HG03108 (cell line): ENCODE data around the gene ADRB2.

Experiments used
- ATAC-seq: cut with Tn5 transposase; IDR thresholded peaks from one replicate; pipeline ENCODE4 v1.9.1; 2021; ENCODE audit warnings: moderate library complexity; ENCODE audit not compliant: unreplicated experiment

Gene ADRB2

DNA sequence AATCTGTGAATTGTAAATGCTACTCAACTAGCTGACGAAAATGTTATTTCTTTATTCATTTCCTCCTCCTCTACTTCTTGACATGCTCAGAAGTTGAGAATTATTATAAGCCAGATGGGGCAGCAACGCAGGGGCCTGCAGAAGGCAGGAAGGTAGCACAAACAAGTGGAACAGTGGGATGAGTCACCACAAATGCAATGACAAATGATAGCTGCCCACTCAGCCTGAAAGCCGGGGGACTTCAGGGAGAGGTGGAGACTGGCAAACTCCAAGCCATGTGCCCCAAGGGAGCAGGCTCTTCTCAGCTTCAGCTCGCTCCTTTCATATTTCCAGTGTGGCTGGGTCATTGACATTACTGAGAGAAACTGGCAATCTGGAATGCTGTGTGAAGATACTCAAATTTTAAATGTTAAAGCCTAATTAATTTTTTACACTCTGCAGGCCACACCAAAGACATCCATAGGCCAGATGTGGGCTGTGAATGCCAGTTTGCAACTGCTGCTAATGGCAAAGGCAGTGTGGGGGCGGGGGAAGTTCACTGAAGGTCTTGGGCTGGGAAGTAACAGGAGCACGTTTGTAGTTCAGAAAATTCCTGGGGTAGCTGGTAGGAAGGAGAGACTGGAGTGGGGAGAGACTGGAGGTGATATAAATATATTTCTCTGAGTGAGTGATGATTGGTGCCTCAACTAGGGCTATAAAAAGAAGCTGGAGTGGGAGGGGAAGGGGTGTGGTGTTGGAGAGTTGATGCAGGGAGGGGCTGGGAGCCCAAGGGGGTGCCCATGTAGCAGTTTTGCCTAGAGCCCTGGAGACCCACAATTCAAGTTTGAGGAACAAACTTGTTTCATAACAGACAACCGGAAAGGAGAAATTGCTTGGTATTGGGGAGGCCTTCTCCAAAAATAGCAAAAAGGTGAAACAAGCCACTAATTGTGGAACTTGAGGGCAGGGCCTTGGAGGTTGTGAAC lies 20.8 kb upstream of the ADRB2 start:
- peak; percentile 41 for ATAC-seq

DNA sequence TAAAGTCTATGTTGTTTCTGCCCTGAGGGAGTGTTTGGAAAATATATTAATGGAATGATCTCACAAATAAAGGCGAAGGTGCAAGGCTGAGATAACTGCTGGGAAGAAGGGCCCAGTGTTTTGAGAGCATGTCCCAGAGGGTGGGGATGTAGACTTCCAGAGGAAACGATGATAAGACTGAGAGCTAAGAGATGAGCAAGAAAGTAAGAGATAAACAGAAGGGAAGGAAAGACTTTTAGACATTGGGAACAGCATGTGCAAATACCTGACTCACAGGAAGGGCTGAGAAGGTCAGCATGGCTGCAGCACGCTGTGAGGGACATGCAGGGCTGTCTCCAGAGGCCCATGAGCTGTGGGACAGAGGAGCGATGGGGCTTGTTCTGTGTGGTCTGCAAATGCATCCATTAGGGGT lies 19.9 kb upstream of the ADRB2 start:
- ATAC-seq: no peak

DNA sequence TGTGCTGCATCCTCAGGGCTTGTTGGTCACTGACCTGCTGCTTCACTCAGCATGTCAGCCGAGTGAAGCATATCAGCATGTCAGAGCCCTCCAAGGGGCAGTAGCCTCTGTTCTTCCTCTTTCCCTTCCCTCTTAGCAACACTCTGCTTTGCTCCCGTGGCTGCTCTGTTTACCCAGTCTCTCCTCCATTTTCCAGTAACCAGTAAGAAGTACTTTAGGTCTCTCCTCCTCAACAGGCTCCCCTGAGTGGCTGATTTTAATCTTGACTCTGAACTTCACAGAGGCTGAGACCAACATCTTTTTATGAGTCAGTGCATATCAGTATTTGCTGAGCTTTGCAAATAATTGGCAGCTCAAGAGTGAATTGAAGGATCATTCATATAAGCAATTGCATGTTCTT lies 18.6 kb upstream of the ADRB2 start:
- no peak for ATAC-seq

DNA sequence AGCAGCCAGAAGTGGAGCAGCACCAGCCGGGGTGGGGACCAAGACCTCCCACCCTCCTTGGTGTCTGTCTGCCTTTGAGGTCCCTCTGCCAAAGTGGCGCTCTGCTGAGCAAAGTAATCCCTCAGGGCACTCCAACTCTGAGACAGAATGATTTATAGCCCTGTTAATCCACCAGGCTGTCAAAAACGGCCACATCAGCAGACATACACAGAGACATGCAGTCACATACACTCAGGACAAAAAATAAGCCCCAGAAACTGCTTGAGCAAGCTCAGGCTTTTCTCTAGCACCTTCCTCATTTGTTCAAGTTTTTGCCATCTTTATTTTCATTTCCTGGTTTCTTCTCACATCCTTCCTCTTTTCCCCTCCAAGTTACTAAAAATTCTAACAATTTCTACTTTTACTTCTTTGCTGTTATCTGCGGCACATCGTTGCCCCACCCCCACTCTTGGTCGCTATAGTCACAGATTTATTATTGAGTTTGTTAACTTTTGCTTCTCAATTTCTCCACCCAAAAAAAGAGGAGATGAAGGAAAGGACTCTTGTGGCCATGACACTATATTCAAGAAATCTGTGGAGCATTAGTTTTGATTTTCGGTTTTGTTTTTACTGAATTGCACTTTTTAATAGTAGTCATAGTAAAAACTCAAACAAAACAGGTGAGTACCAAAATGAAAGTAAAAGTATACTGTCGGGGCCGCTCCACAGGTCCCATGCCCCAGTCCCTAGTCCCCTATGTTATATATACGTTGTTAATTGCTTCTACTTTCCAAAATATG lies 17.4 kb upstream of the ADRB2 start:
- ATAC-seq: peak; percentile 50

DNA sequence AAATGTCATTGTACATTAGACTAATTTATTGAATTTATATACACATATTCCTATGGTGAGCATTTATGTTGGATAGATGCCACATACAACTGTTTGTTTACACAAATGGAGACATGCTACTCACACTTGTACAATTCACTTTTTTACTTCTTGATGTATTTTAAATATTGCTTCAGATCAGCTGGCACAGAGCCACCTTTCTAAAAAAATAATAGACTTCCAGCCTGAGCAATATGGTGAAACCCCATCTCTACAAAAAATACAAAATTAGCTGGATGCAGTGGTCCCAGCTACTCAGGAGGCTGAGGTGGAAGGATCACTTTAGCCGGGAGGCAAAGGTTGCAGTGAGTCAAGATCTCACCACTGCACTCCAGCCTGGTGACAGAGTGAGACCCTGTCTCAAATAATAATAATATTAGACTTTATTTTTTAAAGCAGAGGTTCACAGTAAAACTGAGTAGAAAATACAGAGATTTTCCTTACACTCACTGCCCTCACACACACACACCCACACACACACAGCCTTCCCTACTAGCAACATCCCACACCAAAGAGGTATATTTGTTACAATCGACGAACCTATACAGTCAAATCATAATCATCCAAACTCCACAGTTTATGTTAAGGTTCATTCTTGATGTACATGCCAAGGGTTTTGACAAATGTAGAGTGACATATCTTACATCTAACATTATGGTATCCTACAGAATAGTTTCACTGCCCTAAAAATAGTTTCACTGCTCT lies 16.5 kb upstream of the ADRB2 start:
- no peak for ATAC-seq

DNA sequence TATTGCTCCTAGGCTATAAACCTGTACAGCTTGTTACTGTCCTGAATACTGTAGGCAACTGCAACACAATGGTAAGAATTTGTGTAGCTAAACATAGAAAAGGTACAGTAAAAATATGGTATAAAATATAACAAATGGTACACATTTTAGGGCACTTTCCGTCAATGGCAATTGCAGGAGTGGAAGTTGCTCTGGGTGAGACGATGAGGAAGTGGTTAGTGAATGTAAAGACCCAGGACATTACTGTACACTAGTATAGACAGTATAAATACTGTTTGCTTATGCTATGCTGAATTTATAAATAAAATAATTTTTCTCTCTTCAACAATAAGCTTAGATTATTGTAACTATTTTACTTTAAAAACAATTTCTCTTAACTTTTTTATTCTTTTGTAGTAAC lies 15.6 kb upstream of the ADRB2 start:
- ATAC-seq: no peak

GRCh38 chr5:148811756-148812155 lies 14.7 kb upstream of the ADRB2 start:
- ATAC-seq: no peak

DNA sequence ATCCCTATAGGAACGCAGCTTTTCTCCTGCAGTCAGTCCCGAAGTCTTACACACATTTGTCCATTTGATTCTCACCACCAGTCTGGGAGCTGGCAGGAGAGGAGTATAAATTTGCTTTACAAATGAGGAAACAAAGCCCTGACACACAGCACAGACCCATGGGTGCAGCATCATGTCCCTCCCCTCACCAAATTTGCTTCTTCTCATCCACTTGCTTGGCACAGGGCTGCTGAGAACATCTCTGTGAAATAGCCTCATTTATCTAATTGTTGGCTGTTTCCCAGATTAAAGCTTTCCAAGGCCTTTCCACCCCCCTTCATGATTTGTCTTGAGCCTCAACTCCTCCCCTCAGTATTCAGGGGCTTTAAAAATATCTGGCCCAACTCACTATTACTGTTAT lies 11.3 kb upstream of the ADRB2 start:
- no peak for ATAC-seq

DNA sequence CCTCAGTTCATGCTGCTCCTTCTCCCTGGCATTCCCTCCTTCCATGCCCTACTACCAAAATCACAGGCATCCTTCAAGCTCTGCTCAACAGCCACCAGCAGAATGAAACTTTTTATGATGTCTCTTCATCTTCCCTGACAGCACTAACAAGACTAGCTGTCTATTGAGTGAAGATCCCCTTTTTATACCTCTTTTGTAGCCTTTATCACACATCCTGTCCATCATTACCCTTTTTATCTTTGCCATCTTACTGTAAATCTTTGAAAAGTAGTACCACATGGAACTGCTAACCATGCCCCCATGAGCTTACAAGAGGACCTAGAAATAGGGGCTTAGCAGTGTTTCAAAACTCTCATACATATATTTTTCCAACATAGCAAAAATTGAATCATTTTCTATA lies 10.8 kb upstream of the ADRB2 start:
- no peak for ATAC-seq

GRCh38 chr5:148816357-148816756 lies 10.1 kb upstream of the ADRB2 start:
- ATAC-seq: no peak

- no peak for ATAC-seq
Observed at GRCh38 chr5:148816782-148817181, 9.6 kb upstream of the ADRB2 start.

DNA sequence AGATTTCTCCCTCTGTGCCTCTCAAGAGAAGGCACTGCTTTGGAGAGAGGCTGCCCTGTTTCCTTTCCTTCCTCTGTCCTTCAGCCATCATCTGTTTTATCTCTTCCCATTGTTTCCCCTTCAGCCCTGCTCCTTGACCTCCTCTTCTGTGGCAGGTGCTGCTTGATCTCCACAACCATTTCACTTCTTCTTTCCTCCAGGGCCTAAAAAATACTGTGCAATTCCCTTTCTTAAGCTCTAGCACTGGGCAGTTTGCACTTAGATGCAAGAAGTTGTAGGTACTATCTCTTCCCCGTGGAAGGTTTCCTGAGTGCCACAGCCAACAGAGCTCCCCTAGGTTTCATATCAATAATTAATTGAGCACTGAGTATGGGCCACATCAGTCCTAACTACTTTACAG lies 8.8 kb upstream of the ADRB2 start:
- no peak for ATAC-seq

- ATAC-seq: no peak
Observed at GRCh38 chr5:148820461-148821395, 5.7 kb upstream of the ADRB2 start.

GRCh38 chr5:148823871-148824270 lies 2.5 kb upstream of the ADRB2 start:
- ATAC-seq: no peak

DNA sequence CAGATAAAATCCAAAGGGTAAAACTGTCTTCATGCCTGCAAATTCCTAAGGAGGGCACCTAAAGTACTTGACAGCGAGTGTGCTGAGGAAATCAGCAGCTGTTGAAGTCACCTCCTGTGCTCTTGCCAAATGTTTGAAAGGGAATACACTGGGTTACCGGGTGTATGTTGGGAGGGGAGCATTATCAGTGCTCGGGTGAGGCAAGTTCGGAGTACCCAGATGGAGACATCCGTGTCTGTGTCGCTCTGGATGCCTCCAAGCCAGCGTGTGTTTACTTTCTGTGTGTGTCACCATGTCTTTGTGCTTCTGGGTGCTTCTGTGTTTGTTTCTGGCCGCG lies 727 bp upstream of the ADRB2 start:
- no peak for ATAC-seq

- peak; percentile 10 for ATAC-seq
Observed at GRCh38 chr5:148826739-148827070, 294 bp downstream of the ADRB2 start.

DNA sequence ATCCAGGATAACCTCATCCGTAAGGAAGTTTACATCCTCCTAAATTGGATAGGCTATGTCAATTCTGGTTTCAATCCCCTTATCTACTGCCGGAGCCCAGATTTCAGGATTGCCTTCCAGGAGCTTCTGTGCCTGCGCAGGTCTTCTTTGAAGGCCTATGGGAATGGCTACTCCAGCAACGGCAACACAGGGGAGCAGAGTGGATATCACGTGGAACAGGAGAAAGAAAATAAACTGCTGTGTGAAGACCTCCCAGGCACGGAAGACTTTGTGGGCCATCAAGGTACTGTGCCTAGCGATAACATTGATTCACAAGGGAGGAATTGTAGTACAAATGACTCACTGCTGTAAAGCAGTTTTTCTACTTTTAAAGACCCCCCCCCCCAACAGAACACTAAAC lies 1.3 kb downstream of the ADRB2 start:
- ATAC-seq: no peak

GRCh38 chr5:148828511-148829247 lies 2.3 kb downstream of the ADRB2 start:
- ATAC-seq: no peak

DNA sequence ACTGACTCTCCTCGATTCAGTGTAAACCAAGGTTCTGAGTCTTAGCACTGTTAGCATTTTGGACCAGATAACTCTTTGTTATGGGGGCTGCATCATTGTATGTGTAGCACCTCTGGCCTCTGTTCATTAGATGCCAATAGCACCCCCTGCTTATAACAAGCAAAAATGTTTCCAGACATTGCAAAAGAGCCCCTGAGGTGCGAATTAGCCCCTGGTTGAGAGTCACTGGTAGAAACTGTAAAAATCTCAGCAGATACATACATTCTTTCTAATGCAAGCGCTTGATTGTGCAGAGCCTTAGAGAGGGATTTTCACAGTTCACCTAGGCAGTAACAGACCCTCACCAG lies 2.8 kb downstream of the ADRB2 start:
- no peak for ATAC-seq

DNA sequence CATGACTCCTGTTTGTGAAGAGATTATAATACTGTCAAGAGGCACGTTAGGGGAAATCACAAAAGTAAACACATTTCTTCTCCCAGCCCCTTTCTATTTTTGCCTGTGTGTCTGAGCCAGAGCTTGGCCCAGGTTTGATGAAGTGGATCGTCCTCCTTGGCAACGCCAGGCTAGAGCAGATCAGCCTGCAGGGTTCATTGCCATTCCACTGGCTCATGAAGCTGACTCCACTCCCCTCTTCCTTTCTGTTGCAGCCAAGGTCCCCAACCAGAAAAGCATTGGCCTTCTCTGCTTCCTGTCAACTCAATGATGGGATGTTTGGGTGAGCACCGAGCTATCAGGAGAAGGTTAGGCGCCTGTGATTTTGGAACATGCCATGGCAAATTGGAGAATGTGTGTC lies 3.3 kb downstream of the ADRB2 start:
- ATAC-seq: no peak
